HG02870 (cell line): Measurements from ENCODE around the gene ANKRD53.
"Not testable (repeated sequence)": the region's sequence is repeated elsewhere in the genome, so short reads cannot be mapped to it uniquely, and the experiment has no call there.

Experiments
- ATAC-seq: cut with Tn5 transposase; IDR thresholded peaks from one replicate; pipeline ENCODE4 v1.9.1; 2021; ENCODE audit warnings: mild to moderate bottlenecking, moderate library complexity; ENCODE audit not compliant: unreplicated experiment

The ANKRD53 gene

GRCh38 chr2:71006323-71006722 lies 27.9 kb downstream of the ANKRD53 start:
- ATAC-seq = no peak

DNA sequence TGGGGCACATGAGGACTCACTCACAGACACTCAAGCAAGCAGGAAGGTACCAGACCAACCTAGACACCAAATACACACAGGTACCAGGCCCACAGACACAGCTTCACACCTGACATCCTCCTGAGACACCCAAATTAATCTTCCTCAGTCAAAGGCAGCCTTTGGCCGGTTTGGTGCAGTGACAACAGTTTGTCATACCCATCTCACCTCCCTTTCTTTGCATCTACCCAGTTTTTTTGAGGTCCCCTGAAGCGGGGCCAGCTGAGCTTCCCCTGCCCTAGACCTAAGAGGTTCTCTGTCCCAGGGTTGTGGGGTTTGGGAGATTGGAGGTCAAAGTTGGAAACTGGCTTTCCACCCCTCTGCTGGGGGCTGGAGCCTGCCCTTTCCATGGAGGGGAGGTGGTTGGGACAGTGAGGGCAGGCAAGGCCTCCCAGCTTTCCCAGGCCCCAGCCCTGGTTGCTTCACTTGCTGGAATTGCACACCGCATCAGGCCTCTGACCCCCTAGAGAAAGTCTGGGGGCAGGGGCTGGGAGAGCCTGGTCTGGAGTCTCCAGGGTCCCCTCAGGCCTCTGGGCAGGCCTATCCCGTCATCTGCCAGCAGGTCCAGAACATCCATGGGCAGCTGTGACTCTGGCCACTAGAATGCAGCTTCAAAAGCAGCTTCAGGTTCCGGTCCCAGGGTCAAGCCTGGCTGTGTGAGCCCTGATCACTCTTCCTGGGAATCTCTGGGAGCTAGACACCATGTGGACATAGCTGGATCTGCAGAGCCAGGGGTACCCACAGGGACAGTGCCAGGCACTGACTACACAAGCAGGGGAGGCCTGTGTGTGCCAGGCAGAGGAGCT lies 28.7 kb downstream of the ANKRD53 start:
- no peak for ATAC-seq

DNA sequence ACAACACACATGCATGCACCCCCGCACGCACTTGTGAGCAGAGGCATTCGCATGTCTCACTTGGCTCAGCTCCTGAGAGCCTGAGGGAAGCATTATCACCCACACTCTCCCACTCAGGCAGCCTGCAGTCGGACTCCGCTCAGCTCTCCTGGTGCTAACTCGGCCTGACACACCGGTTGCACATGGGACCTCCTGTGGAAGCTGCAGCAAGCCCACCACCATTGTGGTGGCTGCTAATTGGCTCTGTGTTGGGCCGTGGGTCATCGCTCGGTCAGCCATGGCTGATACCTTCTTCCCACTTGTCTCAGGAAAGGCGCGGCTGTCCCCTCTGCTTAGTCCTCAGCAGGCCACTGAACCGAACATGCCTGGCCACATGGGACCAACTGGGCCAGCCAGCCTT lies 29.9 kb downstream of the ANKRD53 start:
- no peak for ATAC-seq

DNA sequence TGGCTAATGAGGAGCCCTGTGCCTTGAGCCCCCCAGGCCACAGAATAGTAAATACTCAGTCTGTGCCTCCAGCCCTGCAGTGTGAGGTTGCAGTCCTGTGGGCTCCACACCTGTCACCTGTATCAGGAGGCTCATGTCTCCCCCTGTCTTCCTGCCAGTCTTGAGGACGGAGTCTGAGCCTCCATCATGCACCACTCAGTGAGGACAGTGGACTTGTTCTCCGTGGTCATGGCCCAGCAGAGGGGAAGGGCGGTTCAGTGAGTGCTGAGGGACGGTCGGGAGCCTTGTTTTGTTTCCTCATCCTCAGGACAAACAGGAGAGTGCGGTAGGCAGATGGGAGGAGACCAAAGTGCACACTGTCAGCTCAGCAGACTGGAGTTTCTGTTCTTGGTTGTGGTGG lies 33.4 kb downstream of the ANKRD53 start:
- ATAC-seq = not testable (repeated sequence)

GRCh38 chr2:71018625-71019024 lies 40.2 kb downstream of the ANKRD53 start:
- ATAC-seq = no peak

- not testable (repeated sequence) for ATAC-seq
Measured at GRCh38 chr2:71019989-71020388, 41.6 kb downstream of the ANKRD53 start.

- ATAC-seq = not testable (repeated sequence)
Measured at GRCh38 chr2:71021394-71021793, 43.0 kb downstream of the ANKRD53 start.

- ATAC-seq = not testable (repeated sequence)
Measured at GRCh38 chr2:71023553-71024243, 45.3 kb downstream of the ANKRD53 start.
